Transverse colon (tissue), 3 donors: ENCODE measurements around the gene AKAP6.

ENCODE experiments used
- CTCF ChIP-seq, 5 experiments: fragments of 200-600 bp in 3 of 5; fragments of 450-650 bp in 2 of 5; sonication (generic) in 3 of 5; IDR thresholded peaks; 1 replicate in 2 of 5; 2 replicates in 3 of 5; pipeline ENCODE4 v1.5.1; 2016 to 2017; ENCODE audit warnings: antibody characterized with exemption in 5 of 5, inconsistent platforms in 3 of 5, mild to moderate bottlenecking in 2 of 5, moderate library complexity in 1 of 5
- EP300 ChIP-seq: sonication (generic); formaldehyde crosslinking; IDR thresholded peaks from one replicate; pipeline ENCODE4 v1.6.1; 2017; ENCODE audit warnings: antibody characterized with exemption, low read depth

GRCh38 chr14:32734261-32734660 lies 405.2 kb downstream of the AKAP6 start:
- no peak for TF ChIP-seq CTCF (IDR thresholded peaks at IDR 0.05)
- no peak for TF ChIP-seq EP300
